ENCODE data around the gene TRAPPC10.

The TRAPPC10 gene

GRCh38 chr21:44017601-44018000, 5.5 kb downstream of the TRAPPC10 start:
- no peak for TF ChIP-seq CTCF (IDR thresholded peaks at IDR 0.05; ENCODE audit: borderline replicate concordance, control extremely low read depth, extremely low read depth, insufficient read depth, missing control alignments)
- in situ Hi-C loops (cut with MboI; ENCODE audit: low sequenced_read_pairs, unreplicated experiment) = no loop called here
- no peak for DNase-seq (ENCODE audit: low spot score)

GRCh38 chr21:44018127-44018526, 6.0 kb downstream of the TRAPPC10 start:
- DNase-seq (ENCODE audit: low spot score) = no peak
- in situ Hi-C loops (cut with MboI; ENCODE audit: low sequenced_read_pairs, unreplicated experiment) = no loop called here
- TF ChIP-seq CTCF (IDR thresholded peaks at IDR 0.05; ENCODE audit: borderline replicate concordance, control extremely low read depth, extremely low read depth, insufficient read depth, missing control alignments) = no peak

GRCh38 chr21:44018813-44019567, 6.9 kb downstream of the TRAPPC10 start:
- in situ Hi-C loops (cut with MboI; ENCODE audit: low sequenced_read_pairs, unreplicated experiment) = no loop called here
- no peak for DNase-seq (ENCODE audit: low spot score)

GRCh38 chr21:44019568-44019958, 7.5 kb downstream of the TRAPPC10 start:
- no peak for TF ChIP-seq CTCF (IDR thresholded peaks at IDR 0.05; ENCODE audit: borderline replicate concordance, control extremely low read depth, extremely low read depth, insufficient read depth, missing control alignments)
- DNase-seq (ENCODE audit: low spot score) = no peak
- in situ Hi-C loops (cut with MboI; ENCODE audit: low sequenced_read_pairs, unreplicated experiment) = no loop called here

More at GRCh38 chr21:44018813-44019567, 6.9 kb downstream of the TRAPPC10 start:
- TF ChIP-seq CTCF (IDR thresholded peaks at IDR 0.05; ENCODE audit: borderline replicate concordance, control extremely low read depth, extremely low read depth, insufficient read depth, missing control alignments) = no peak

- in situ Hi-C loops (cut with MboI; ENCODE audit: low sequenced_read_pairs, unreplicated experiment) = no loop called here
- no peak for TF ChIP-seq CTCF (IDR thresholded peaks at IDR 0.05; ENCODE audit: borderline replicate concordance, control extremely low read depth, extremely low read depth, insufficient read depth, missing control alignments)
- DNase-seq (ENCODE audit: low spot score) = no peak
Measured at GRCh38 chr21:44020551-44020950, 8.4 kb downstream of the TRAPPC10 start.

- in situ Hi-C loops (cut with MboI; ENCODE audit: low sequenced_read_pairs, unreplicated experiment) = no loop called here
- no peak for DNase-seq (ENCODE audit: low spot score)
- TF ChIP-seq CTCF (IDR thresholded peaks at IDR 0.05; ENCODE audit: borderline replicate concordance, control extremely low read depth, extremely low read depth, insufficient read depth, missing control alignments) = no peak
Measured at GRCh38 chr21:44021064-44021463, 9.0 kb downstream of the TRAPPC10 start.
